HL-60 (cell line): ENCODE data around the gene NFIA.

ENCODE experiments used
- DNase-seq, 2 experiments: peaks; one replicate each; pipeline ENCODE4 v3.0.0-alpha.2; 2010 to 2020; ENCODE audit warnings: low read depth in 1 of 2, low spot score in 1 of 2
- H3K27ac ChIP-seq: fragments of 250-450 bp; sonication (Bioruptor Pico); replicated peaks from 2 replicates; pipeline ENCODE4 v1.5.1; 2020; ENCODE audit warnings: mild to moderate bottlenecking, moderate library complexity
- H3K27me3 ChIP-seq: fragments of 250-450 bp; sonication (Bioruptor Pico); 2 replicates; pipeline ENCODE4 v1.5.1; 2021; ENCODE audit warnings: mild to moderate bottlenecking, moderate library complexity; ENCODE audit not compliant: insufficient read depth, poor library complexity, severe bottlenecking
- H3K4me3 ChIP-seq: replicated peaks from 2 replicates; pipeline ENCODE4 v1.5.1; 2011; ENCODE audit warnings: mild to moderate bottlenecking, control low read depth, low read length; ENCODE audit not compliant: insufficient read depth
- GABPA ChIP-seq: IDR thresholded peaks from 2 replicates; pipeline ENCODE4 v1.6.1; 2012; ENCODE audit warnings: low read depth
- POLR2AphosphoS5 ChIP-seq: IDR thresholded peaks from 2 replicates; pipeline ENCODE4 v1.6.1; 2012; ENCODE audit warnings: low read depth
- SPI1 ChIP-seq: IDR thresholded peaks from 2 replicates; pipeline ENCODE4 v1.6.1; 2012; ENCODE audit warnings: low read depth, mild to moderate bottlenecking, borderline replicate concordance
- TF ChIP-seq, protein P1 (sequence below): IDR thresholded peaks from one replicate; pipeline ENCODE4 v1.5.1; 2011; ENCODE audit warnings: low read length, control low read depth, inconsistent platforms; ENCODE audit not compliant: insufficient read depth
- TF ChIP-seq, protein P2 (sequence below): IDR thresholded peaks from 2 replicates; pipeline ENCODE4 v1.6.1; 2012; ENCODE audit warnings: low read depth; ENCODE audit not compliant: insufficient replicate concordance

NFIA gene

DNA sequence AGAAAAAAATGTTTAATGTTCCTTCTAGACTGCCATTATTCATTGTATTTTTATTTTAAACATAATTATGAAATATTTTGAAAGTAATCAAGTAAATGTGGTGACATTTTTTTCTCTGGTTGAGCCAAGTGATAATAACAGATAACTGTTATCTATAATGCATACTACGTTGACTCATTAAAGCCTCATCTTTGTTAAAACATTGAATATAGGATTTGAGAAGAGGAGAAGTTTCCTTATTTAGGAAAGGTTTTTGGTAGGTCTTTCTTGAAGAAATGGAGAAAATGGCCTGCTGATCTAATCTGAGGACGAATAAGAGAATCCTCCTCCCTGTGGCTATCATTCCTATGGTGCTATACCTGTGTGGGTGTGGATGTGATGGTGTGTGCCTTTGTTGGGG, 89.0 kb downstream of the NFIA start:
- H3K27ac ChIP-seq: no peak overlapping the region
- TF ChIP-seq GABPA (no peak), SPI1 (no peak), POLR2AphosphoS5 (no peak)
- TF ChIP-seq, protein P1, sequence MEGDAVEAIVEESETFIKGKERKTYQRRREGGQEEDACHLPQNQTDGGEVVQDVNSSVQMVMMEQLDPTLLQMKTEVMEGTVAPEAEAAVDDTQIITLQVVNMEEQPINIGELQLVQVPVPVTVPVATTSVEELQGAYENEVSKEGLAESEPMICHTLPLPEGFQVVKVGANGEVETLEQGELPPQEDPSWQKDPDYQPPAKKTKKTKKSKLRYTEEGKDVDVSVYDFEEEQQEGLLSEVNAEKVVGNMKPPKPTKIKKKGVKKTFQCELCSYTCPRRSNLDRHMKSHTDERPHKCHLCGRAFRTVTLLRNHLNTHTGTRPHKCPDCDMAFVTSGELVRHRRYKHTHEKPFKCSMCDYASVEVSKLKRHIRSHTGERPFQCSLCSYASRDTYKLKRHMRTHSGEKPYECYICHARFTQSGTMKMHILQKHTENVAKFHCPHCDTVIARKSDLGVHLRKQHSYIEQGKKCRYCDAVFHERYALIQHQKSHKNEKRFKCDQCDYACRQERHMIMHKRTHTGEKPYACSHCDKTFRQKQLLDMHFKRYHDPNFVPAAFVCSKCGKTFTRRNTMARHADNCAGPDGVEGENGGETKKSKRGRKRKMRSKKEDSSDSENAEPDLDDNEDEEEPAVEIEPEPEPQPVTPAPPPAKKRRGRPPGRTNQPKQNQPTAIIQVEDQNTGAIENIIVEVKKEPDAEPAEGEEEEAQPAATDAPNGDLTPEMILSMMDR: no peak
- TF ChIP-seq, protein P2, sequence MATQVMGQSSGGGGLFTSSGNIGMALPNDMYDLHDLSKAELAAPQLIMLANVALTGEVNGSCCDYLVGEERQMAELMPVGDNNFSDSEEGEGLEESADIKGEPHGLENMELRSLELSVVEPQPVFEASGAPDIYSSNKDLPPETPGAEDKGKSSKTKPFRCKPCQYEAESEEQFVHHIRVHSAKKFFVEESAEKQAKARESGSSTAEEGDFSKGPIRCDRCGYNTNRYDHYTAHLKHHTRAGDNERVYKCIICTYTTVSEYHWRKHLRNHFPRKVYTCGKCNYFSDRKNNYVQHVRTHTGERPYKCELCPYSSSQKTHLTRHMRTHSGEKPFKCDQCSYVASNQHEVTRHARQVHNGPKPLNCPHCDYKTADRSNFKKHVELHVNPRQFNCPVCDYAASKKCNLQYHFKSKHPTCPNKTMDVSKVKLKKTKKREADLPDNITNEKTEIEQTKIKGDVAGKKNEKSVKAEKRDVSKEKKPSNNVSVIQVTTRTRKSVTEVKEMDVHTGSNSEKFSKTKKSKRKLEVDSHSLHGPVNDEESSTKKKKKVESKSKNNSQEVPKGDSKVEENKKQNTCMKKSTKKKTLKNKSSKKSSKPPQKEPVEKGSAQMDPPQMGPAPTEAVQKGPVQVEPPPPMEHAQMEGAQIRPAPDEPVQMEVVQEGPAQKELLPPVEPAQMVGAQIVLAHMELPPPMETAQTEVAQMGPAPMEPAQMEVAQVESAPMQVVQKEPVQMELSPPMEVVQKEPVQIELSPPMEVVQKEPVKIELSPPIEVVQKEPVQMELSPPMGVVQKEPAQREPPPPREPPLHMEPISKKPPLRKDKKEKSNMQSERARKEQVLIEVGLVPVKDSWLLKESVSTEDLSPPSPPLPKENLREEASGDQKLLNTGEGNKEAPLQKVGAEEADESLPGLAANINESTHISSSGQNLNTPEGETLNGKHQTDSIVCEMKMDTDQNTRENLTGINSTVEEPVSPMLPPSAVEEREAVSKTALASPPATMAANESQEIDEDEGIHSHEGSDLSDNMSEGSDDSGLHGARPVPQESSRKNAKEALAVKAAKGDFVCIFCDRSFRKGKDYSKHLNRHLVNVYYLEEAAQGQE: no peak
- H3K4me3 ChIP-seq: no peak overlapping the region
- no peaks in the 10 kb centered on the region for H3K27me3 ChIP-seq
- no peak for DNase-seq

DNA sequence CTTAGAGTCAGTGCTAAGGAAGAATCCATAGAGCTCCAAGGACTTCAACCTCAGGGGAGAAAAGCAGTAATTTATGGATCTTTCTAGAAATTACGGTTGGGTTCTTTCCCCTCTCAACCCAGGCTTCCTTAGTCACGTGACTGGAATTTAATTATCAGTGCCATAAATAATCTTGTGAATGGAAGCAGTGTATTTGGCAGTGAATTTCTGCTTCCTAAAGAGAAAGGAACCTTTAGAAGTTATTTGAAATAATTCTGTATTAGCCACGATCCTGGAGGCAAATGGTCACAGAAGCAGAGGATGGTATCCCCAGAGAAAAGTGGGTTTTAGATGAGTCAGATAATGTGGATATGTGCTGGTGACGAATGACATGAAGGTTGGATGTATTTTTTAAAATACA, 89.6 kb downstream of the NFIA start:
- TF ChIP-seq, protein P2: no peak
- TF ChIP-seq SPI1: no peak
- TF ChIP-seq, protein P1: no peak
- TF ChIP-seq GABPA: no peak

GRCh38 chr1:61173118-61173517, 90.8 kb downstream of the NFIA start:
- Histone ChIP-seq H3K27ac (no peak overlapping the region), H3K4me3 (no peak overlapping the region), H3K27me3 (no peaks in the 10 kb centered on the region)
- no peak for DNase-seq
- no peak for TF ChIP-seq POLR2AphosphoS5
- no peak for TF ChIP-seq GABPA
- TF ChIP-seq SPI1: no peak
- TF ChIP-seq, protein P1: no peak
- TF ChIP-seq, protein P2: no peak

More for the DNA sequence above, 89.6 kb downstream of the NFIA start:
- Histone ChIP-seq H3K27ac (no peak overlapping the region), H3K27me3 (no peaks in the 10 kb centered on the region), H3K4me3 (no peak overlapping the region)
- DNase-seq: no peak
